ENCODE measurements around the gene EFCAB12. TPM values are rescaled to one million over a fixed set of nuclear protein-coding genes. Genes with fewer than 3 reads are reported as not detected.
"Not testable (repeated sequence)": the region's sequence is repeated elsewhere in the genome, so short reads cannot be mapped to it uniquely, and the experiment has no call there.

Gene EFCAB12
- total and polyA plus RNA-seq, 2 donors = 0.10 TPM; not detected in 1

DNA sequence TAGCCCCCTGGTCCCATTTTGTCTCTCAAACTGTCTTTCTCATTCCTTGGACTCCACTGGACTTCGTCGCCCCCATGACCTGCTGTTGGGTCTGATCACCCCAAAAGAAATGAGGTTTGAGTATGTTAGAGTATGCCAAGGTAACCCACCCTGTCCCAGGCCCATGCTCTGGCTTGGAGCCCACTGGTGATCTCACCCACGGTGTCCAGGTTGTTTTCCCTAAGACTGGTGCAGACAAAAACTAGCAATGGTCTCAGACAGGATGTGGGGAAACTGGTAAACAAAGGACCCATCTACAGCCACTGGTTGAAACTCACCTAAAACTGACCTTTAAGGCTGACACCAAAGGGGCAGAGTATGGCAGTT is 38.9 kb downstream of the EFCAB12 start:
- 75% methylated on average over 3 of the region's 3 CpGs for WGBS
- Histone ChIP-seq H3K4me1 (ENCODE audit: insufficient read depth) (no peaks in the 10 kb centered on the region), H3K36me3 (ENCODE audit: insufficient read depth) (no peaks in the 10 kb centered on the region), H3K4me3 (ENCODE audit: low read depth, low read length) (no peak overlapping the region), H3K27ac (ENCODE audit: low read depth) (no peak overlapping the region)
- DNase-seq (ENCODE audit: extremely low spot score) = no peak

DNA sequence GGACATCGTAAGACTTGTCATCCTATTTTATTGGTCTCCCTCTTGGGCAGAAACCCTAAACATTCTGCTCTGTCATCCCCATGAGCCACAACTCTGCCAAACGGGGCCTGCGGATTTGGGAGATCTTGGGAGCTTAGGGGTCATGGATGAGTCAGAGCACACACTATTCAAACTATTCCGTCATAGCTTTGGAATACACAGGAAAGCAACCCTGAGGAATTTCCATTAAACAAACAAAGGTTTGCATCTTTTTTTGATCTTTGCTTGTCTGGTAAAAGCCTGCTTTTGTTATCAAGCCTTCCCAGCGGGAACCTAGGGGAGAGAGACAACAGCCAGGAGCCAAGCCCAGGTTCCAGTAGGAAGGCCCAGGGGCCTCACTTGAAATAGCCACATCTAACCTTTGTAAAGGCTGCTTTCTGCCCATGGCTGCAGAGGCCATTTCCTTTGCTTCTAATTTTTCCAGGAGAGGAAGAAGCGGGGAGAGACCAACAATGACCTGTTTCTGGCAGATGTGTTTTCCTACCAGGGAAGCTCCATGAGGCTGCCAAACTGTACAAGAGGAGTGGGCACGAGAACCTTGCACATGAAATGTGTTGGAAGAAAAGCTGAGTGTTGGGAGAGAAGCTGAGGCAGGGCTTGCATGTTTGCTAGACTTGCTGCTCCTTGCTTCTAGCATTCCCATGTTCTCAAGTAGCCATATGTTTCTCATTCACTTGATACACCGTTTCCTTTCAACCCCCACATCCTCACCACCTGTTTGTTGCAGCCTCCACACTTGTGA is 39.5 kb downstream of the EFCAB12 start:
- 43% methylated on average over 8 of the region's 8 CpGs for WGBS
- H3K27ac ChIP-seq (ENCODE audit: low read depth) = peak overlapping the region; percentile 65
- DNase-seq (ENCODE audit: extremely low spot score); H3K4me1 ChIP-seq (ENCODE audit: insufficient read depth); H3K36me3 ChIP-seq (ENCODE audit: insufficient read depth); H3K4me3 ChIP-seq (ENCODE audit: low read depth, low read length): not testable (repeated sequence)

DNA sequence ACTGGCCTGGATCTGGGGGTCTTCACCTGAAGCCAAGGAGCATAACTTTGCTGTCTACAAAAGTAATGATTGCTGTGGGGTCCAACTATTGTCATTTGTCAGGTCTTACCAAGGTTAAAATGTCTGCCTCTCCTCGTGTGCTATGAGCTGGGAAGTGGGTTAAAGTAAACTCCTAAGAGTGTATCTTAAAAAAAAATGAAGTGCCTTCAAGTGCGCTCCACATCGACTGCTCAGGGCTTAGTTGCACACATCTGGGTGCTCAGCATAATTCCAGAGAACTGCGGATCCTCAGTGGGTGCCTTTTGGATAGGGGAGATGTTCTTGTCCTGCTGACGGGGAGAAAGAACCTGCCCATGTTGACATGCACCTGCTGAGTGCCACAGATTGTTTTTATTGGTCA is 40.9 kb downstream of the EFCAB12 start:
- no peak for DNase-seq (ENCODE audit: extremely low spot score)
- Histone ChIP-seq H3K4me3 (ENCODE audit: low read depth, low read length) (no peak overlapping the region), H3K36me3 (ENCODE audit: insufficient read depth) (no peaks in the 10 kb centered on the region), H3K27ac (ENCODE audit: low read depth) (no peak overlapping the region), H3K4me1 (ENCODE audit: insufficient read depth) (no peaks in the 10 kb centered on the region)
- WGBS = 93% methylated on average over 5 of the region's 5 CpGs

DNA sequence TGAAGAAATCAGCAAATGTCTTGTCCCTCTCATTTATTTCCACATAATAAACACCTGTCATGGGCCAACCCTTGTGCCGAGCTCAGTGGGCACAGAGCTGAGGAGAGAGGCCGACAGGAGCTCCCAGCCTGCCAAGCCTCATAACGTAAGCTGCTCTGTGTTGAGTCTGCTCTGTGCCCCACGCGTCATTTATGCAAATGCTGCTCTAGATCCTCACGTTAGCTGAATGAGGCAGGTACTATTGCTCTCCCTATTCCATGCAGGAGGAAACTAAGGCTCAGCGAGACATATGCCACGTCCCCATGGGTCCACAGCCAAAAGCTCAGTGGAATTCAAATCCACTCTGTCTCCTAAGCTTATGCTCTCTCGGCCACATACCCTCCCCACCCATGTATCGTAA is 41.5 kb downstream of the EFCAB12 start:
- Histone ChIP-seq H3K4me1 (ENCODE audit: insufficient read depth) (no peaks in the 10 kb centered on the region), H3K27ac (ENCODE audit: low read depth) (no peak overlapping the region), H3K4me3 (ENCODE audit: low read depth, low read length) (no peak overlapping the region), H3K36me3 (ENCODE audit: insufficient read depth) (no peaks in the 10 kb centered on the region)
- no peak for DNase-seq (ENCODE audit: extremely low spot score)
- WGBS = 95% methylated on average over 10 of the region's 10 CpGs

DNA sequence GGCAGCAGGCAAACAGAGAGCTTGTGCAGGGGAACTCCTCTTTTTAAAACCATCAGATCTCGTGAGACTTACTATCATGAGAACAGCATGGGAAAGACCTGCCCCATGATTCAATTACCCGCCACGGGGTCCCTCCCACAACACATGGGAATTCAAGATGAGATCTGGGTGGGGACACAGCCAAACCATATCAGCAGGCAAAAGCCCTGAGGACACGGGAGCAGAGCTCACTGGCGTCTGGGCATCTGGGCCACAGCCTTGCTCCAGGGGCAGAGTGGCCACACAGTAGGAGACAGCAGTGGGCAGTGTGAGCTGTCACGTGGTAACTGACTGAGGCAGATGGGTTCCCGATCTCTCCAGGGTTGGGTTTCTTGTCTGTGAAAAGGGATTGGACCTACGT is 42.9 kb downstream of the EFCAB12 start:
- 83% methylated on average over 8 of the region's 8 CpGs for WGBS

DNA sequence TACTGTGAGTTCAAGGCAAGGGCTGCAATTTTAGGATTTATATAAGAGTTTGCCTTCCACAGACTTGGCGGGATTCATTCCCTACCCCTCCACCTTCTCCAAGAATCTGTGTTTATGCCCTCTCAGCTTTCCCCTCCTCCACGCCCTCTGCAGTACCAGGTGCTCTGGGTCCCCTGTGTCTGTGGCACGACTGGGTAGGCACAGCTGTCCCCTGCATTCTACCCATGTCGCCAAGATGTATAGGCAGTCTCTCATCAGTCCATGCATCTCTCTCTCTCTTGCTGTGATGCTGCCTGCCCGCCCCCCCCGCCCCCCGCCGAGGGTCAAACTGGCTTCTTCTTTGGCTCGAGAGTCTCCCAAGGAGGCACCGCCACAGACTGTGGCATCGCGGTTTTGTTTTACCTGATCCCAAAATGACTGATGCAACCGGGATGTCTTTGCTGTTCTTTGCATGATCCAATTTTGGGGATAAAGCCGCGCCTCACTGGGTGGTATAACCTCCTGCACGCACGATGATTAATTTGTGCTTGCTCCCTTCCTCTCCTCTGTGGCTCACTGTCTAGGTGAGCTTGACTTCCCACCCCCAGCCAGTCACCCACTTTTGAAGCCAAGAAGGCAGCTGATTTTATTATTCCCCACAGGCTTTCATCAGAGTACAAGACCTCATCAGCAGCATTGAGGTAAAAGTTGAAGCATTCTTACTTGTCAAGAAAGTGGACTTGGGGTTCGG is 43.7 kb downstream of the EFCAB12 start:
- WGBS = 77% methylated on average over 18 of the region's 18 CpGs
- no peak for DNase-seq (ENCODE audit: extremely low spot score)
- Histone ChIP-seq H3K36me3 (ENCODE audit: insufficient read depth) (no peaks in the 10 kb centered on the region), H3K27ac (ENCODE audit: low read depth) (no peak overlapping the region), H3K4me1 (ENCODE audit: insufficient read depth) (no peaks in the 10 kb centered on the region), H3K4me3 (ENCODE audit: low read depth, low read length) (no peak overlapping the region)

More for the DNA sequence above, 42.9 kb downstream of the EFCAB12 start:
- not testable (repeated sequence) for H3K27ac ChIP-seq (ENCODE audit: low read depth); H3K4me3 ChIP-seq (ENCODE audit: low read depth, low read length); H3K36me3 ChIP-seq (ENCODE audit: insufficient read depth); DNase-seq (ENCODE audit: extremely low spot score); H3K4me1 ChIP-seq (ENCODE audit: insufficient read depth)

DNA sequence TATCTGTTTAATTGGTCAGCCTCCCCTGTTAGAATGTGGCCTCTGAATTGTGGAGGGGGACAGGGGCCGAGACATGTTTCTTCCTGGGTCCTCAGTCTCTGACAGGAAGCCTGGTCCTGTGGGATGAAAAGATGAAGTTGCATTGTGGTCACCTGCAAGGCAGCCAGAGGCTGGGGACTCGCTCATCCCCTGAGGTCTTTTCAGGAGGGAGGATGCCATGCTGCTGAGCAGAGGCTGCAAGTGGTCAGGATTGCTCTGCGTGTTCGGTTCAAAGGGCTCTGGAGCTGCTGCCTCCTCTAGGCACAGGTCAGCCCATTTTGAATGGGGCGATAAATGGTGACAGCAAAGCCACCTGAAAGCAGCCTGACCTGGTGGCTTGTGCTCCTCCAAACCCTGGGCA is 44.3 kb downstream of the EFCAB12 start:
- not testable (repeated sequence) for H3K27ac ChIP-seq (ENCODE audit: low read depth); H3K4me3 ChIP-seq (ENCODE audit: low read depth, low read length); DNase-seq (ENCODE audit: extremely low spot score); H3K36me3 ChIP-seq (ENCODE audit: insufficient read depth); H3K4me1 ChIP-seq (ENCODE audit: insufficient read depth)
- 83% methylated on average over 5 of the region's 5 CpGs for WGBS

DNA sequence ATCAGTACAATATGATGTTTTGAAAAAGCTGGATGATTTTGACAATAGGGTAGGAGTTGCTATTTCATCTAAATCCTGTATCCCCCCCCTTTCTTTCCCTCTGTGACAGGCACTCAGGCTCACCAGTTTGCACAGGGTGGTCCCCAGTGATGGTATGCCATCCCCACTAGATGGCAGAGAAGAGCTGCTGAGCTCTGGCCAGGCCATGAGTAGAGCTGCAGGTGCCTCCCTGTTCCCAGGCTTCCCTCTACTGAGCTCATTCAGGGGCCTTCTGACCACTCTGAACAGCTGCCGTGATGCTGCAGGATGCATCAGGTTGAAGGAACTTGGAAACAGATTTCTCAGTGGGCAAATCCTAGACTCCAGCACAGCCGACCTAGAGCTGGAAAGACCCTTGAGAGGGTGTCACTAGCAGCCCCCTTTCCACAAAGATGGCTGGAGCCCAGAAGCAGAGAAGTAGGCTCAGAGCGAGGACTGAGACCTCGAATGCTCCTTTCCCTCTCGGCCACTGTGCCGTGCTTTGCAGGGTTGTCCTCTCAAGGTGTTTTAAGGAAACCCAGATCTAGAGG is 45.1 kb downstream of the EFCAB12 start:
- 55% methylated on average over 6 of the region's 6 CpGs for WGBS
- H3K4me3 ChIP-seq (ENCODE audit: low read depth, low read length) = no peak overlapping the region
- H3K4me1 ChIP-seq (ENCODE audit: insufficient read depth) = no peaks in the 10 kb centered on the region
- no peak for DNase-seq (ENCODE audit: extremely low spot score)
- H3K36me3 ChIP-seq (ENCODE audit: insufficient read depth) = no peaks in the 10 kb centered on the region
- H3K27ac ChIP-seq (ENCODE audit: low read depth) = no peak overlapping the region

DNA sequence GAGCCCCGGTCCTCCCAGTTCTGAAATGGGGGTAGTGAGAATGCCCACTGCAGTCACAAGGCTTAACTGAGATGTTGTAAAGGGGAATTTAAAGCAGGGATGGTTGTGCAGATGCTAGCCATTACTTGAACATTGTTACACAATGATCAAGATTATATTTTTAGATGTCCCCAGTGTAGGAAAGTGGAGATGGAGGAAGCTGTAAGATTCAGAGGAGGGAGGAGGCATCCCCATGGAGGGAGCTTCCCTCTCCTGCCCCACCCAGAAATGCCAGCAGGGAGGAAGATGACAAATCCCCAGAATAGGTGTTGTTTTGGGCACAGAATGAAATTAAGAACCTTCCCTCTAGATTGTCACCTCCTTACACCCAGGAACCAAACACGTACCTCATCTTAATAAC is 46.1 kb downstream of the EFCAB12 start:
- DNase-seq (ENCODE audit: extremely low spot score) = no peak
- 83% methylated on average over 2 of the region's 2 CpGs for WGBS
- no peaks in the 10 kb centered on the region for H3K4me1 ChIP-seq (ENCODE audit: insufficient read depth)

DNA sequence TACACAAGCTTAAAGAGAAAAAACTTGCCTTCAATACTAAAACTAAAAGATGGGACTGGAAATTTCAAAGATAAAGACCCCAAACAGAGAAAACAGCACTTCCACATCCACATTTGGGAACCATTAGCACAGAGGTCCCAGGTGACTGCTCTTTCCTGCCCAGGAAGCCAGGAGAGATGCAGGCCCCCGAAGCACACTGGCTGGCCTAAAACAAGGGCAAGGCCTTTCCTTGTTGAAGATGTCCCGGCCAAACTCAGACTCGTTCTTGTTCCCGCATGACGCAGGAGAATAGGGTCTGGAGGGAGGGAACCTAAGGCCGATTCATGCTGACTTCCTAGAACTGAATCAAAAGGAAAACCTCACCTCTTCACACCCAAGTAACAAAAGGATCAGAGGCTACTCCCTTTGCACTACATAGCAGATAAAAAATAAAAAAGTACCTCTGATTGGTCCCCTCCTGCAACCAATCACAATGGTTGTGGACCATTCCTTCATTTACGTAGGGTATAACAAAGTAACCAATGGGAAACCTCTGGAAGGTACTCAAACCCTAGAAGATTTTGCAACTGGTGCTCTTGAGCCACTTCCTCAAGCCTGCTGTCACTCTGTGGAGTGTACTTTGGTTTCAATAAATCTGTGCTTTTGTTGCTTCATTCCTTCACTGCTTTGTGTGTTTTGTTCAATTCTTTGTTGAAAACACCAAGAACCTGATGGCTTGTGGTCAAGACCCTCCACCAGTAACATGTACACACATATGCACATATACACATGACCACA is 48.7 kb downstream of the EFCAB12 start:
- H3K27ac ChIP-seq (ENCODE audit: low read depth) = no peak overlapping the region
- WGBS = 87% methylated on average over 7 of the region's 7 CpGs
- H3K4me3 ChIP-seq (ENCODE audit: low read depth, low read length) = no peak overlapping the region
- no peaks in the 10 kb centered on the region for H3K4me1 ChIP-seq (ENCODE audit: insufficient read depth)
- DNase-seq (ENCODE audit: extremely low spot score) = no peak
- no peaks in the 10 kb centered on the region for H3K36me3 ChIP-seq (ENCODE audit: insufficient read depth)

More for the DNA sequence above, 46.1 kb downstream of the EFCAB12 start:
- H3K36me3 ChIP-seq (ENCODE audit: insufficient read depth) = no peaks in the 10 kb centered on the region
- H3K27ac ChIP-seq (ENCODE audit: low read depth) = no peak overlapping the region
- no peak overlapping the region for H3K4me3 ChIP-seq (ENCODE audit: low read depth, low read length)

DNA sequence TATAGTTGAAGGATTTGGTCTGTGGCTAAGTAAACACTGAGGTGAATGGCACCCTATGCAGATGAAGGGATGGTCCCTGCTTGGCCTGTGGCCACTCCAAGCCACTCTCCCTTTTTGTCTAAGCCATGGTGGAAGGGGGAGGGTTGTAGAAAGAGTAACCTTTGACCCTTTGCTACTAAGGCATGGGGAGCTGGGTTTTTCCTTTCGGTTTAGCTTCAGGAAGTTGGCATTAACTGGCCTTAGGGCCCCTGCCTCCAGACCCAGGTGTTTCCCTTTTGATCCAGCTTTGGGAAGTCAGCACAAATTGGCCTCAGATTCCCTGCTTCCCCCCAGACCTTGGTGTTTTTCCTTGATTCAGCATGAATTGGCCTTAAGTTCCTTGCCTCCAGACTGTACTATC is 49.5 kb downstream of the EFCAB12 start:
- DNase-seq (ENCODE audit: extremely low spot score) = no peak
- no peak overlapping the region for H3K27ac ChIP-seq (ENCODE audit: low read depth)
- H3K36me3 ChIP-seq (ENCODE audit: insufficient read depth) = no peaks in the 10 kb centered on the region
- no peaks in the 10 kb centered on the region for H3K4me1 ChIP-seq (ENCODE audit: insufficient read depth)
- H3K4me3 ChIP-seq (ENCODE audit: low read depth, low read length) = no peak overlapping the region
- 47% methylated on average over 1 of the region's 1 CpG for WGBS

DNA sequence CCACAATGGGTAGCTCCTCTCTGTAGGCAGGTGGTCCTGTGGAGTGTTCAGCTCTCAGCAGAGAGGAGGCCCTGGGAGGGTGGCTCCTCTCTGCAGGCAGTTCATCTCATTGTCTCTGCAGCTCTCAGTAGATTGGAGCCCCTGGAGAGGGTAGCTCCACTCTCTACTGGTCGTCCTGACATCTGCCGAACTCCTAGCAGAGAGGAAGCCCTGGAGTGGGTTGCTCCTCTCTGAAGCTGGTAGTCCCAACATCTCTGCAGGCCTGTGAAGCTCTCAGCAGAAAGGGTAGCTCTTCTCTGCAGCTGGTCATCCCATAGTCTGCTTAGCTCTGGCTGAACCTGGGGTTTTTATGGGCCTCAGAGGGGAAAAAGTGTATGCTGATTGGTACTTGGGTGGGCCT is 50.8 kb downstream of the EFCAB12 start:
- Histone ChIP-seq H3K27ac (ENCODE audit: low read depth) (no peak overlapping the region), H3K4me1 (ENCODE audit: insufficient read depth) (no peaks in the 10 kb centered on the region), H3K36me3 (ENCODE audit: insufficient read depth) (no peaks in the 10 kb centered on the region), H3K4me3 (ENCODE audit: low read depth, low read length) (no peak overlapping the region)
- WGBS = 92% methylated on average over 2 of the region's 2 CpGs
- no peak for DNase-seq (ENCODE audit: extremely low spot score)

DNA sequence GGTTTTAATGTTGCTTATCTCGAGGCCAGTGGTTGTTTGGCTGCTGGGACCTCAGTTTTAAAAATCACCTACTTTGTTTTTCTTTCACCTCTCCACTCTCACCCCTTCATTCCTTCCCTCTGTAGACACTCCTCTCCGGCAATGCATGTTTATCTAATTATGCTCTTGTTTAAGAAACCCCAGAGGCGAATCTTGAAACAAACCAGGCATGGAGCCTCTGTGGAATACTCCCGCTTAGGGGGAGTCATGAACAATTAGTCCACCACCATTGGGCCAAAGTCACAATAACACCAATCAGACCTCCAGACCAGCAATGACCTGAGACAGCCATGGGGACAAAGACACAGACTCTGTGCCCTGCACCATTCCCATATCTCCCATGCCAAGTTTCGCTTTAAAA is 53.3 kb downstream of the EFCAB12 start:
- no peak overlapping the region for H3K4me3 ChIP-seq (ENCODE audit: low read depth, low read length)
- no peaks in the 10 kb centered on the region for H3K4me1 ChIP-seq (ENCODE audit: insufficient read depth)
- no peak overlapping the region for H3K27ac ChIP-seq (ENCODE audit: low read depth)
- no peak for DNase-seq (ENCODE audit: extremely low spot score)
- WGBS = 57% methylated on average over 5 of the region's 5 CpGs
- no peaks in the 10 kb centered on the region for H3K36me3 ChIP-seq (ENCODE audit: insufficient read depth)

Data from urinary bladder (tissue), 4 donors.